ENCODE data around the gene CDC45.

CDC45 gene

DNA sequence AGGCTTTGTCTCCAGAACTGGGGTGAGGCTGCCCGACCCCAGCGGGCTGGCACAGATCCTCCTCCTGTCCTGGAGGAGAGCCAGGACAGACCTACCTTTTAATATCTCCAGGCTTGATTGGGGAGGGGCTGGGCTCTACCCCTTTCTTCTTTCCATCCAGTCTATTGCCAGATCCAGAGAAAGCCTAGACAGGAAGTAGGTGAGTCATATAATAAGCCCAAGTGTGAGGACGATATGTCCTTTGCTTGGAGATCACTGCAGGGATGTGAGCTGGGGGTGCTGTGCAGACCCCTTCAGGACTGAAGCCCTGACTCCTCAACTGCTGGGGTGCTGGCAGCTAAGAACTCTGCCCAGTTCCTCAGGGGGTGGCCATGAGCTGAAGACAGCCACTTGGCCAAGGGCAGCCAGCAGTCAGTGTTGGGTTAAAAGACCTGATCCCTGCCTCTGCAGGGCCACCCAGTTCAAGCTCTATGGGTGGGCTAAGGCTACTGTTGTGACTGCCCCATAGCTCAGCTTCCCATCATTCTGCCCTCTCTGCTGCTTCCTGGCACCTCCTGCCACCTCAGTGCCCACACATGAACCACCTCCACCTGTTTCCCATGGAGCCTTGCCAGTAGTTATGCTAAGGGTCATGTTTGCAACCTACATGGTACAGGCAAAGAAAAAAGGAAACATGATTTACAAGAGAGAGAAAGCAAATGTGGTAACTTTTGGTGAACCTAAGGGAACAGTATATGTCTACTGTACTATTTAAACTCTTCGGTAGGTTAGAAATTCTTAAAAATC is 23.9 kb upstream of the CDC45 start:
- Histone ChIP-seq H4K20me1 (ENCODE audit: insufficient read depth, low read length, poor library complexity, severe bottlenecking) (no peaks in the 10 kb centered on the region), H3K36me3 (ENCODE audit: insufficient read depth, low read length) (peaks cover 58% of the 10 kb centered on the region; the same call in 1 of the 2 replicates), H3K9ac (ENCODE audit: low read depth, low read length, poor library complexity, severe bottlenecking) (no peak overlapping the region), H3K27me3 (ENCODE audit: insufficient read depth, low read length, poor library complexity, severe bottlenecking) (no peaks in the 10 kb centered on the region), H2AFZ (ENCODE audit: low read length) (no peak overlapping the region), H3K79me2 (ENCODE audit: insufficient read depth, low read length) (no peaks in the 10 kb centered on the region), H3K4me1 (ENCODE audit: insufficient read depth, low read length, poor library complexity, severe bottlenecking) (no peaks in the 10 kb centered on the region), H3K9me3 (ENCODE audit: insufficient read depth, low read depth, low read length) (no peaks in the 10 kb centered on the region), H3F3A (ENCODE audit: low read depth) (no peaks in the 10 kb centered on the region), H3K4me2 (ENCODE audit: low read depth, low read length, poor library complexity, severe bottlenecking) (no peak overlapping the region), H3K4me3 (ENCODE audit: low read length, poor library complexity, severe bottlenecking) (no peak overlapping the region), H3K9me2 (replicated peaks; ENCODE audit: low read depth, low read length) (no peaks in the 10 kb centered on the region)
- TF ChIP-seq, protein P1, sequence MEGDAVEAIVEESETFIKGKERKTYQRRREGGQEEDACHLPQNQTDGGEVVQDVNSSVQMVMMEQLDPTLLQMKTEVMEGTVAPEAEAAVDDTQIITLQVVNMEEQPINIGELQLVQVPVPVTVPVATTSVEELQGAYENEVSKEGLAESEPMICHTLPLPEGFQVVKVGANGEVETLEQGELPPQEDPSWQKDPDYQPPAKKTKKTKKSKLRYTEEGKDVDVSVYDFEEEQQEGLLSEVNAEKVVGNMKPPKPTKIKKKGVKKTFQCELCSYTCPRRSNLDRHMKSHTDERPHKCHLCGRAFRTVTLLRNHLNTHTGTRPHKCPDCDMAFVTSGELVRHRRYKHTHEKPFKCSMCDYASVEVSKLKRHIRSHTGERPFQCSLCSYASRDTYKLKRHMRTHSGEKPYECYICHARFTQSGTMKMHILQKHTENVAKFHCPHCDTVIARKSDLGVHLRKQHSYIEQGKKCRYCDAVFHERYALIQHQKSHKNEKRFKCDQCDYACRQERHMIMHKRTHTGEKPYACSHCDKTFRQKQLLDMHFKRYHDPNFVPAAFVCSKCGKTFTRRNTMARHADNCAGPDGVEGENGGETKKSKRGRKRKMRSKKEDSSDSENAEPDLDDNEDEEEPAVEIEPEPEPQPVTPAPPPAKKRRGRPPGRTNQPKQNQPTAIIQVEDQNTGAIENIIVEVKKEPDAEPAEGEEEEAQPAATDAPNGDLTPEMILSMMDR (conservative IDR thresholded peaks at IDR 0.05; ENCODE audit: low read length), result no peak
- no peak for TF ChIP-seq EZH2phosphoT487 (IDR thresholded peaks at IDR 0.05; ENCODE audit: borderline replicate concordance)

DNA sequence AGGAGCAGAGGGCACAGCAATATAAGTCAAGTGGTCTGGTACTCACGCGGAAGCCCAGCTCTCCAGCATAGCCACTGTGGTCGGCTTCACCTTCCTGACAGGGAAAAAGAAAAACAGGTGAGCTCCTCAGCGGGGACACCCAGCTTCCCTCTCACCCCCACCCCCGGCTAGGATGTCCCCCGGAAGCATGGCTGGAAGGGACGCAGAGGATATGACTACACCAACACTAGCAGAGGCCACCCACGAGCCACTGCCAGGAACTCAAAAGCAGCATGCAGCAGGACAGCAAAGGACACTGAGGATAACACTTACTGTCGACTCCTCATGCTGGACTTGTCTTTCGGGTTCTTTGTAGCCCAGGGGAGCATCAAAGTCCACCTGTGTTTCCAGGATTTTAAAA is 23.2 kb upstream of the CDC45 start:
- Histone ChIP-seq H3K9ac (ENCODE audit: low read depth, low read length, poor library complexity, severe bottlenecking) (no peak overlapping the region), H3K4me2 (ENCODE audit: low read depth, low read length, poor library complexity, severe bottlenecking) (no peak overlapping the region), H4K20me1 (ENCODE audit: insufficient read depth, low read length, poor library complexity, severe bottlenecking) (no peaks in the 10 kb centered on the region), H3K79me2 (ENCODE audit: insufficient read depth, low read length) (no peaks in the 10 kb centered on the region), H2AFZ (ENCODE audit: low read length) (no peak overlapping the region), H3K36me3 (ENCODE audit: insufficient read depth, low read length) (peaks cover 64% of the 10 kb centered on the region; the same call in 1 of the 2 replicates), H3K4me1 (ENCODE audit: insufficient read depth, low read length, poor library complexity, severe bottlenecking) (no peaks in the 10 kb centered on the region), H3F3A (ENCODE audit: low read depth) (no peaks in the 10 kb centered on the region), H3K9me2 (replicated peaks; ENCODE audit: low read depth, low read length) (no peaks in the 10 kb centered on the region), H3K27me3 (ENCODE audit: insufficient read depth, low read length, poor library complexity, severe bottlenecking) (no peaks in the 10 kb centered on the region), H3K4me3 (ENCODE audit: low read length, poor library complexity, severe bottlenecking) (no peak overlapping the region), H3K9me3 (ENCODE audit: insufficient read depth, low read depth, low read length) (no peaks in the 10 kb centered on the region)
- no peak for TF ChIP-seq EZH2phosphoT487 (IDR thresholded peaks at IDR 0.05; ENCODE audit: borderline replicate concordance)
- TF ChIP-seq, protein P1 (conservative IDR thresholded peaks at IDR 0.05; ENCODE audit: low read length), result no peak

GRCh38 chr22:19457828-19458428 is 21.8 kb upstream of the CDC45 start:
- Histone ChIP-seq H3K27me3 (ENCODE audit: insufficient read depth, low read length, poor library complexity, severe bottlenecking) (no peaks in the 10 kb centered on the region), H2AFZ (ENCODE audit: low read length) (no peak overlapping the region), H3K9me3 (ENCODE audit: insufficient read depth, low read depth, low read length) (no peaks in the 10 kb centered on the region), H3K4me3 (ENCODE audit: low read length, poor library complexity, severe bottlenecking) (no peak overlapping the region), H3K4me1 (ENCODE audit: insufficient read depth, low read length, poor library complexity, severe bottlenecking) (no peaks in the 10 kb centered on the region), H3K9me2 (replicated peaks; ENCODE audit: low read depth, low read length) (no peaks in the 10 kb centered on the region), H3K79me2 (ENCODE audit: insufficient read depth, low read length) (no peaks in the 10 kb centered on the region), H3F3A (ENCODE audit: low read depth) (no peaks in the 10 kb centered on the region), H3K36me3 (ENCODE audit: insufficient read depth, low read length) (peaks cover 62% of the 10 kb centered on the region; the same call in 1 of the 2 replicates), H3K4me2 (ENCODE audit: low read depth, low read length, poor library complexity, severe bottlenecking) (no peak overlapping the region), H3K9ac (ENCODE audit: low read depth, low read length, poor library complexity, severe bottlenecking) (no peak overlapping the region), H4K20me1 (ENCODE audit: insufficient read depth, low read length, poor library complexity, severe bottlenecking) (no peaks in the 10 kb centered on the region)
- TF ChIP-seq EZH2phosphoT487 (IDR thresholded peaks at IDR 0.05; ENCODE audit: borderline replicate concordance), result no peak
- TF ChIP-seq, protein P1 (conservative IDR thresholded peaks at IDR 0.05; ENCODE audit: low read length), result no peak
